ENCODE measurements around the gene LAX1.
"Not testable (repeated sequence)": the region's sequence is repeated elsewhere in the genome, so short reads cannot be mapped to it uniquely, and the experiment has no call there.

LAX1 gene

GRCh38 chr1:203765029-203765837, at the start of gene LAX1:
LAX1 (plus strand) TSS chr1:203765183; CDS start chr1:203765566, 383 bp downstream.
- peak; percentile 90 to 94 for DNase-seq

- no peak for DNase-seq
Observed at GRCh38 chr1:203717120-203717519, 47.9 kb upstream of the LAX1 start.

GRCh38 chr1:203720242-203720641, 44.7 kb upstream of the LAX1 start:
- no peak for DNase-seq

- no peak for DNase-seq
Observed at GRCh38 chr1:203722909-203723308, 42.1 kb upstream of the LAX1 start.

GRCh38 chr1:203726417-203726867, 38.5 kb upstream of the LAX1 start:
- DNase-seq: no peak

GRCh38 chr1:203733009-203733863, 31.7 kb upstream of the LAX1 start:
- DNase-seq: no peak

GRCh38 chr1:203742436-203742835, 22.5 kb upstream of the LAX1 start:
- DNase-seq: peak in 1 of 2 experiments; percentile 28

GRCh38 chr1:203743091-203743571, 21.9 kb upstream of the LAX1 start:
- DNase-seq: no peak

- peak; percentile 70 to 76 for DNase-seq
Observed at GRCh38 chr1:203744075-203744972, 20.7 kb upstream of the LAX1 start.

GRCh38 chr1:203746281-203746680, 18.7 kb upstream of the LAX1 start:
- DNase-seq: no peak

GRCh38 chr1:203751051-203751450, 13.9 kb upstream of the LAX1 start:
- no peak for DNase-seq

- not testable (repeated sequence) for DNase-seq
Observed at GRCh38 chr1:203751618-203752361, 13.2 kb upstream of the LAX1 start.

- no peak for DNase-seq
Observed at GRCh38 chr1:203754455-203754864, 10.5 kb upstream of the LAX1 start.

- no peak for DNase-seq
Observed at GRCh38 chr1:203756036-203756435, 8.9 kb upstream of the LAX1 start.

- DNase-seq: not testable (repeated sequence)
Observed at GRCh38 chr1:203758749-203759148, 6.2 kb upstream of the LAX1 start.

- DNase-seq: no peak
Observed at GRCh38 chr1:203760506-203760905, 4.5 kb upstream of the LAX1 start.

GRCh38 chr1:203761958-203762357, 3.0 kb upstream of the LAX1 start:
- not testable (repeated sequence) for DNase-seq

- DNase-seq: no peak
Observed at GRCh38 chr1:203763505-203763904, 1.5 kb upstream of the LAX1 start.

GRCh38 chr1:203764105-203765028, 616 bp upstream of the LAX1 start:
- no peak for DNase-seq

- DNase-seq: no peak
Observed at GRCh38 chr1:203768256-203768655, 3.3 kb downstream of the LAX1 start.
